ENCODE measurements around the gene FRAT1.
A peak's percentile ranks its signal among the peaks of the same experiment; 100 is the strongest.

FRAT1 gene

DNA sequence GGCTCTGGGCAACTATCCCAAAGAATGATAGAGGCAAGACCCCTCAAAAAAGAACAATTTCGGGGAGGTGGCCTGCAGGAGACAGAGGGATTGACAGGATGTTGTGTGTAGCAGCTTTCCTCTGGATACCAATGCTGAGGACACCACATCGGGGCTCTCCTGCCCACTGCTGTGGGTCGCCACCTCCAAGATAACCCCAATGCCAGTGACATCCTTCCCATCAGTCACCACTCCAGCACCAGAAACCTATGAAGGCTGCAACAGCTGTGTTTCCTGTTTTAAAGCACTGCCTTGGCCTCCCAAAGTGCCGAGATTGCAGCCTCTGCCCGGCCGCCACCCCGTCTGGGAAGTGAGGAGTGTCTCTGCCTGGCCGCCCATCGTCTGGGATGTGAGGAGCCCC, 44.2 kb upstream of the FRAT1 start (continued):
- TF ChIP-seq CSDC2 (CRISPR knock-in tag; IDR thresholded peaks at IDR 0.05) (no peak), RARB (CRISPR knock-in tag; IDR thresholded peaks at IDR 0.05) (no peak)

DNA sequence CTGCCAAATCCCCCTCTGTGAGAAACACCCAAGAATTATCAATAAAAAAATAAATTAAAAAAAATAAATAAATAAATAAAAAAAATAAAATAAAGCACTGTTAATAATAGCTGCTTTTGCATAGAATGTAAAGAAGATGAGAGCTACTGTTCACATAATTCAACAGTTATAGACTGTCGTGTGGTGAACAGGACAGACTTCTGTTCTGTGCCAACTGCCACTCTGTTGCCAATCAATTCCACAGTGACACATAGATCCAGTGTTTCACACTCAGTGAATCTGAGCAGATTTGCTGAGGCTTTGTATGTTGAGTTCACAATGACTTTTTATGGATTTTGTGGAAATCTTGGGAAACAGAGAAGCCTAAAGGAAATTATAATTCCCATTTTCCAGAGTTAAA, 41.5 kb upstream of the FRAT1 start:
- ATAC-seq: no peak
- TF ChIP-seq PPARA (CRISPR knock-in tag; IDR thresholded peaks at IDR 0.05; ENCODE audit: borderline replicate concordance) (no peak), OSR1 (CRISPR knock-in tag; IDR thresholded peaks at IDR 0.05) (no peak), POU6F1 (CRISPR knock-in tag; IDR thresholded peaks at IDR 0.05; ENCODE audit: borderline replicate concordance, low read depth) (no peak), ARNTL (CRISPR knock-in tag; IDR thresholded peaks at IDR 0.05; ENCODE audit: borderline replicate concordance, low read depth) (no peak), RARB (CRISPR knock-in tag; IDR thresholded peaks at IDR 0.05) (no peak), CSRNP3 (CRISPR knock-in tag; IDR thresholded peaks at IDR 0.05) (no peak), ZNF8 (CRISPR knock-in tag; IDR thresholded peaks at IDR 0.05) (no peak), TSHZ2 (CRISPR knock-in tag; IDR thresholded peaks at IDR 0.05) (no peak), BACH2 (CRISPR knock-in tag; IDR thresholded peaks at IDR 0.05; ENCODE audit: borderline replicate concordance) (no peak), CSDC2 (CRISPR knock-in tag; IDR thresholded peaks at IDR 0.05) (no peak), TOX (CRISPR knock-in tag; IDR thresholded peaks at IDR 0.05; ENCODE audit: borderline replicate concordance) (no peak), ZNF70 (CRISPR knock-in tag; IDR thresholded peaks at IDR 0.05) (no peak), TCF4 (CRISPR knock-in tag; IDR thresholded peaks at IDR 0.05; ENCODE audit: borderline replicate concordance) (no peak), ZFP30 (CRISPR knock-in tag; IDR thresholded peaks at IDR 0.05) (no peak), GLIS3 (CRISPR knock-in tag; IDR thresholded peaks at IDR 0.05) (no peak), ZFP3 (CRISPR knock-in tag; IDR thresholded peaks at IDR 0.05) (no peak), ZC3H10 (CRISPR knock-in tag; IDR thresholded peaks at IDR 0.05) (no peak)
- TF ChIP-seq, protein P1, sequence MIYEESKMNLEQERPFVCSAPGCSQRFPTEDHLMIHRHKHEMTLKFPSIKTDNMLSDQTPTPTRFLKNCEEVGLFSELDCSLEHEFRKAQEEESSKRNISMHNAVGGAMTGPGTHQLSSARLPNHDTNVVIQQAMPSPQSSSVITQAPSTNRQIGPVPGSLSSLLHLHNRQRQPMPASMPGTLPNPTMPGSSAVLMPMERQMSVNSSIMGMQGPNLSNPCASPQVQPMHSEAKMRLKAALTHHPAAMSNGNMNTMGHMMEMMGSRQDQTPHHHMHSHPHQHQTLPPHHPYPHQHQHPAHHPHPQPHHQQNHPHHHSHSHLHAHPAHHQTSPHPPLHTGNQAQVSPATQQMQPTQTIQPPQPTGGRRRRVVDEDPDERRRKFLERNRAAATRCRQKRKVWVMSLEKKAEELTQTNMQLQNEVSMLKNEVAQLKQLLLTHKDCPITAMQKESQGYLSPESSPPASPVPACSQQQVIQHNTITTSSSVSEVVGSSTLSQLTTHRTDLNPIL (CRISPR knock-in tag; IDR thresholded peaks at IDR 0.05; ENCODE audit: low read depth): no peak
- TF ChIP-seq, protein P2, sequence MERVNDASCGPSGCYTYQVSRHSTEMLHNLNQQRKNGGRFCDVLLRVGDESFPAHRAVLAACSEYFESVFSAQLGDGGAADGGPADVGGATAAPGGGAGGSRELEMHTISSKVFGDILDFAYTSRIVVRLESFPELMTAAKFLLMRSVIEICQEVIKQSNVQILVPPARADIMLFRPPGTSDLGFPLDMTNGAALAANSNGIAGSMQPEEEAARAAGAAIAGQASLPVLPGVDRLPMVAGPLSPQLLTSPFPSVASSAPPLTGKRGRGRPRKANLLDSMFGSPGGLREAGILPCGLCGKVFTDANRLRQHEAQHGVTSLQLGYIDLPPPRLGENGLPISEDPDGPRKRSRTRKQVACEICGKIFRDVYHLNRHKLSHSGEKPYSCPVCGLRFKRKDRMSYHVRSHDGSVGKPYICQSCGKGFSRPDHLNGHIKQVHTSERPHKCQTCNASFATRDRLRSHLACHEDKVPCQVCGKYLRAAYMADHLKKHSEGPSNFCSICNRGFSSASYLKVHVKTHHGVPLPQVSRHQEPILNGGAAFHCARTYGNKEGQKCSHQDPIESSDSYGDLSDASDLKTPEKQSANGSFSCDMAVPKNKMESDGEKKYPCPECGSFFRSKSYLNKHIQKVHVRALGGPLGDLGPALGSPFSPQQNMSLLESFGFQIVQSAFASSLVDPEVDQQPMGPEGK (CRISPR knock-in tag; IDR thresholded peaks at IDR 0.05; ENCODE audit: borderline replicate concordance): no peak

GRCh38 chr10:97278491-97278989, 40.5 kb upstream of the FRAT1 start:
- ATAC-seq: peak; percentile 97
- TF ChIP-seq ISL1 (CRISPR knock-in tag; IDR thresholded peaks at IDR 0.05) (peak; percentile 73), POU6F1 (CRISPR knock-in tag; IDR thresholded peaks at IDR 0.05; ENCODE audit: borderline replicate concordance, low read depth) (no peak), TCF4 (CRISPR knock-in tag; IDR thresholded peaks at IDR 0.05; ENCODE audit: borderline replicate concordance) (peak; percentile 46; the same call in 1 of the 2 replicates), ZNF565 (CRISPR knock-in tag; conservative IDR thresholded peaks at IDR 0.05; ENCODE audit: low read depth) (no peak)

Data from SK-N-SH treated with all-trans-retinoic acid at 6 μM for 48 hours (cell line).